Kidney (tissue), 14 donors: Measurements from ENCODE around the gene GALNT18. TPM values are rescaled to one million over a fixed set of nuclear protein-coding genes. Genes with fewer than 3 reads are reported as not detected.

Experiments used
- DNase-seq, 5 donors: peaks; one replicate each; pipeline ENCODE4 v3.0.0-alpha.2; 2013 to 2020
- FAIRE-seq: peaks from 2 replicates; lab custom pipeline; 2012; peaks lifted over from hg19 to GRCh38; lab: Jason Lieb, UNC
- H3K27ac ChIP-seq, 2 donors: one replicate each; pipeline ENCODE4 v1.7.0; 2013; ENCODE audit warnings: low read depth in 2 of 2, low read length in 2 of 2, inconsistent platforms in 1 of 2
- H3K27me3 ChIP-seq: one replicate; pipeline ENCODE4 v1.7.1; 2013; ENCODE audit warnings: low read length, inconsistent platforms; ENCODE audit not compliant: control insufficient read depth, insufficient read depth
- H3K36me3 ChIP-seq, 3 donors: one replicate each; pipeline versions ENCODE4 v1.7.0 to v1.7.1; 2013; ENCODE audit warnings: low read length in 3 of 3, control low read depth in 1 of 3, inconsistent platforms in 1 of 3; ENCODE audit not compliant: insufficient read depth in 3 of 3, control insufficient read depth in 2 of 3
- H3K4me1 ChIP-seq, 3 donors: one replicate each; pipeline versions ENCODE4 v1.7.0 to v1.7.1; 2013; ENCODE audit warnings: low read length in 3 of 3, inconsistent platforms in 1 of 3, low read depth in 1 of 3; ENCODE audit not compliant: control insufficient read depth in 2 of 3, insufficient read depth in 2 of 3
- H3K4me3 ChIP-seq, 3 donors: one replicate each; pipeline versions ENCODE4 v1.7.0 to v1.8.1; 2013; ENCODE audit warnings: low read length in 3 of 3, control low read depth in 1 of 3, inconsistent platforms in 1 of 3
- H3K9ac ChIP-seq, 3 donors: one replicate each; pipeline versions ENCODE4 v1.7.0 to v1.7.1; 2013; ENCODE audit warnings: low read length in 3 of 3, control low read depth in 1 of 3, inconsistent platforms in 1 of 3
- H3K9me3 ChIP-seq, 3 donors: one replicate each; pipeline versions ENCODE4 v1.7.0 to v1.7.1; 2013; ENCODE audit warnings: low read length in 3 of 3, control low read depth in 1 of 3, inconsistent platforms in 1 of 3; ENCODE audit not compliant: control insufficient read depth in 2 of 3, insufficient read depth in 1 of 3
- CTCF ChIP-seq: IDR thresholded peaks from 3 replicates; pipeline ENCODE4 v1.5.1; 2012; ENCODE audit warnings: mild to moderate bottlenecking, moderate library complexity, borderline replicate concordance; ENCODE audit not compliant: insufficient read depth; ENCODE audit errors: extremely low read depth
- intact Hi-C: fragments of 100-400 bp; cut with DNase I; formaldehyde crosslinking; loops from one replicate; pipeline ENCODE4 v1.11.1; 2022
- polyA plus RNA-seq: library from polyadenylated mRNA; stranded (reverse); fragments of 350-450 nt; fragmentation: Illumina TruSeq; extraction: RNeasy Lipid Tissue Mini Kit (QIAGEN cat#74804); gene quantifications from one replicate; pipeline ENCODE4 v1.2.3, GENCODE V29; 2014; ENCODE audit warnings: low read depth, low replicate concordance; ENCODE audit not compliant: insufficient read depth
- total RNA-seq: library from RNA; stranded (reverse); fragmentation: NEBNext Ultra II Directional; extraction: Animal tissue kit (Norgen Biotek cat#: 25700); gene quantifications from one replicate; pipeline ENCODE4 v1.2.1, GENCODE V29; 2021
- donor health status: control.
- donor health status: control.
- donor health status: control.
- donor health status: control.
- donor health status: control.
- donor health status: DM: yes; HTN: yes; CAD: no.
- donor health status: Normal renal cell carcinoma (clear cell type).

Gene GALNT18
- total and polyA plus RNA-seq, 2 donors from 2014 or later: 27.2 to 42.1 TPM

DNA sequence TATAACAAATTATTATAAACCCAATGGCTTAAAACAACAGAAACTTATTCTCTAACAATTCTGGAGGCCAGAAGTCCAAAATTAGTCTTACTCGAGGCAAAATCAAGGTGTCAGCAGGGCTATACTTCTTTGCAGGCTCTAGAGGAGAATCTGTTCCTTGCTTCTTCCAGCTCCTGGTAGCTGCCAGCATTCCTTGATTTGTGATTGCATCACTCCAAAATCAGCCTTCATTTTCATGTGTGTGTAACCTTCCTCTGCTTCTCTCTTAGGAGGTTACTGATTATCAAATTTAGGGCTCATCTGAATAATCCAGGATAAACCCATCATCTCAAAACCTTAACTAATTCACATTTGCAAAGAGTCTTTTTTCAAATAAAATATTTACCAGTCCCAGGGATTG is 23.6 kb downstream of the GALNT18 start:
- Histone ChIP-seq H3K27ac (no peak overlapping the region), H3K36me3 (no peaks in the 10 kb centered on the region), H3K27me3 (no peaks in the 10 kb centered on the region), H3K4me3 (no peak overlapping the region), H3K9ac (no peak overlapping the region), H3K9me3 (no peaks in the 10 kb centered on the region), H3K4me1 (no peaks in the 10 kb centered on the region)
- DNase-seq (no peak), FAIRE-seq (peak; percentile 21)
- no peak for TF ChIP-seq CTCF
- intact Hi-C loops: no loop called here

DNA sequence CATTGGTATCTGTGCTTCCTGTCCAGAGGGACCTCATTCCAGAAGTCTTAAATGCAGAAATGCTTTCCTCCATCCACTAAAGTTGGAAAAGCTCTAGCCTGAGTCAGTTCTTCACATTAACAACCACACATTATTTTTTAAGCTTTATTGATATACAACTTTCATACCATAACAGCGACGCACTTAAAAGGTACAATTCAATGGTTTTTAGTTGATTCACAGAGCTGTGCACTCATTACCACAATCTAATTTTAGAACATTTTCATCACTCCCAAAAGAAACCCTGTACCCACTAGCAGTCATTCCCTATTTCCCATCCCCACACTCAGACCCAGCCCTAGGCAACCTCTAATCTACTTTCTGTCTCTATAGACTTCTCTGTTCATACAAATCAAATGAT is 27.6 kb downstream of the GALNT18 start:
- Histone ChIP-seq H3K9me3 (no peaks in the 10 kb centered on the region), H3K4me3 (no peak overlapping the region), H3K9ac (no peak overlapping the region), H3K27me3 (no peaks in the 10 kb centered on the region), H3K36me3 (no peaks in the 10 kb centered on the region), H3K27ac (no peak overlapping the region), H3K4me1 (peaks cover 0 to 2% (median 0%) of the 10 kb centered on the region in 3 donors)
- TF ChIP-seq CTCF: no peak
- DNase-seq (no peak), FAIRE-seq (no peak)
- intact Hi-C loops: no loop called here

- H3K9me3 ChIP-seq: no peaks in the 10 kb centered on the region
- no peak for DNase-seq
- intact Hi-C loops: no loop called here
- H3K4me1 ChIP-seq: peaks cover 0 to 4% (median 0%) of the 10 kb centered on the region in 3 donors
- H3K4me3 ChIP-seq: no peak overlapping the region
- TF ChIP-seq CTCF: no peak
- H3K36me3 ChIP-seq: no peaks in the 10 kb centered on the region
- H3K9ac ChIP-seq: no peak overlapping the region
- no peak for FAIRE-seq
- H3K27ac ChIP-seq: peak overlapping the region in 1 of 2 donors; percentile 26
- H3K27me3 ChIP-seq: no peaks in the 10 kb centered on the region
Measured at GRCh38 chr11:11592146-11592684, 29.6 kb downstream of the GALNT18 start.

GRCh38 chr11:11589437-11589836 is 32.4 kb downstream of the GALNT18 start:
- no peak for DNase-seq
- Histone ChIP-seq H3K9me3 (no peaks in the 10 kb centered on the region), H3K9ac (no peak overlapping the region), H3K4me1 (peaks cover 0 to 4% (median 0%) of the 10 kb centered on the region in 3 donors), H3K27me3 (no peaks in the 10 kb centered on the region), H3K4me3 (no peak overlapping the region), H3K27ac (no peak overlapping the region), H3K36me3 (no peaks in the 10 kb centered on the region)
- no peak for TF ChIP-seq CTCF
- no peak for FAIRE-seq
- intact Hi-C loops: no loop called here
